ENCODE data around the gene RAB19.

- no peak for TF ChIP-seq CTCF (IDR thresholded peaks at IDR 0.05)
- no peak for TF ChIP-seq POLR2A (IDR thresholded peaks at IDR 0.05)
Observed at GRCh38 chr7:140455743-140456142, 51.9 kb downstream of the RAB19 start.

Measured in testis (tissue), 2 donors.